H54 (cell line): Measurements from ENCODE around the gene NPAS3.

Source experiments
- DNase-seq: peaks from one replicate; pipeline ENCODE4 v3.0.0; 2011; ENCODE audit warnings: low spot score, mixed read lengths; ENCODE audit not compliant: insufficient read length
- FAIRE-seq: peaks from 3 replicates; lab custom pipeline; 2011; peaks lifted over from hg19 to GRCh38; lab: Jason Lieb, UNC
- POLR2A ChIP-seq: IDR thresholded peaks from 2 replicates; pipeline ENCODE4 v1.6.1; 2011; ENCODE audit warnings: low read depth, mild to moderate bottlenecking, low read length

NPAS3 gene

DNA sequence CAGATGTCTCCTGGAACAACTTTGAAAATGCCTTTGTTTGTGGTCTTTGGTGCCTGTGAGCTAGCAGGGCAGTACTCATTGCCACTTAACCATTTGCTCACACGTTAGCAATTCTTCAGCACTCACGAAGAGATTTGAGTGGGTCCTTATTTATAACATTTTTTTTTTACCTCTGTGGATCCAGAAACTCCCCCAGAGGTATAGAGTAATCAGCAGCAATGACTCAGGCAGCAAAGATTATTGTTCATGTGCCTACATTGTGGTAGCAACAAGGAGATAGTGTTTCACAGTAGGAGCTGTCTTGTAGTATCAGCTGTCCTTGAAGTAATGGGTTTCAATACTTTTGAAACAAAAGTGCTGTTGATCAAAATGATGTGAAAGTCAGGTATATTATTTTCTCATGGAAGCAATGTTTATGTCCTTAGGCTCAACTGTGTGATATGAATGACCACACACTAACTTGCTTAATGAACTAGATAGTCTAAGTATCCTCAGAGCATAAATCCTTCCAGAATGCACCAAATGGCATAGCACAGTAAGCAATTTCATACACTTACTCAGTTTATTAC, 708.1 kb downstream of the NPAS3 start:
- DNase-seq (no peak), FAIRE-seq (peak; percentile 30)
- TF ChIP-seq POLR2A = no peak

DNA sequence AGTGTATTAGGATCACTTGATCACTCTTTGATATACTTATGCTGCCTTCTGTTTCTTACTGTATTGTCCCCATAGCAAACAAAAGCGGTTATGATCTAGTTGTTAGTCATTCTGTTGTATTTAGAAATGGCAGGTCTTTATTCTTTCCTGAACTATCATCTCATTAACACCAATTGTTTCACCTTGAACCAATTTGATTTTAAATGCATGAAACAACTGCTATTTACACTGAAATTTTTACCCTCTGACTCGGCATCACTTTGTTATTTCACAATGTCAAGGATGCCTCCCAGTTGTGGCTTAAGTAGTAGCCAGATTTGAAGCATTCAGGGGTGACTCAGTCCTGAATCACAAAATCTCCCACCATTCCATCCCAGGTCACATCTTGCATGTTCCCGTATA, 708.7 kb downstream of the NPAS3 start:
- TF ChIP-seq POLR2A = no peak
- DNase-seq = peak; percentile 9
- peak; percentile 97 for FAIRE-seq

DNA sequence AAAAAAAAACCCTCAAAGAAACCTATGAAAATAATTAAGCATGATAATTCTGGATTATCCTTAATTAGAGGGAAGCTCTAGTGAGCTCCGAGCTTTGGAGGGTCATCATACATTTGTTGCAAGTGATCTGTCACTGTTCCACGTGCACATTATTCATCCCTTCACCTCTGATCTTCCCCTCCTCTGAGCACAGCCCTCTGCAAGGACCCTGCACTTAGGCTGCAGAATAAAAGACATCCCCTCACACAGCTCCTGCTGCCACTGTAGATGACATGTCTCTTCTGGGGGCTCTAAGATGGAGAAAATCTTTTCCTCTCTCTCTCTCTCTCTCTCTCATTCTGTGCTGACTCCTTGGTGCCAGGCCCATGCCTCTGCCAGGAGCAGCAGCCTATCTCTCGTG, 711.8 kb downstream of the NPAS3 start:
- TF ChIP-seq POLR2A = no peak
- DNase-seq (no peak), FAIRE-seq (no peak)

DNA sequence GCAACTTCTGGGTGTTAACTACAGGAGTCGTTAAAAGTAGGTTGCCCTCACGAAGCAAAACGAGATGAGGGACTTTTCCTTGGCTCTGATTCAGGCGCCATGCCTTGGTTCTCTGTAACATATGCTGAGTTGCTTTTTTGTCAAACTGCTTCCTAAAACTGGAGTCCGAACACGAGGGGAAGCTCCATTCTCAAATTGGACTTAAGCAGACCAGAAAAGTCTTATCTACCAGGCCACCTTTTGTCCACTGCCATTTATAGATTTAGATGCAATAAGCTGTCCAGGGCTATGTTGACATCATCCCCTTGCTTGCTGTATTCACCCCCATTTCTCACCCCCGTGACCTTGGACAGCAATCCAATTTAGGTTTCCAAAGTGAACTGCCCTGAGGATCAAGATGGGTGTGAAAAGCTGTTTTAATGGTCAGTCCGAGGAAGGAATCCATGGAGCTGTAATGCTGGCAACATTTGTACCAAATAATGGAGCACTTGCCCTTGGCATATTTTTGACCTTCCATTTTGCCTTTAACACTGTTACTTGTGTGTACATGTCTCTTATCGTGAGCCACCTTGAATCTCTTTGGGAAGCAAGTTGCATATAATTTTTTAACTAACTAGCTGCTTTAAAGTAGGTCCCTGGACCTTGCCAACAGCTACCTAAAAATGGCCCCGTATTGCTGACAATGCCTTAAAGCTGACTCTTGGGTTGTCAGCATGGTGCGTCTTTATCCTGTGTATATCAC, 714.1 kb downstream of the NPAS3 start:
- DNase-seq (no peak), FAIRE-seq (no peak)
- no peak for TF ChIP-seq POLR2A

DNA sequence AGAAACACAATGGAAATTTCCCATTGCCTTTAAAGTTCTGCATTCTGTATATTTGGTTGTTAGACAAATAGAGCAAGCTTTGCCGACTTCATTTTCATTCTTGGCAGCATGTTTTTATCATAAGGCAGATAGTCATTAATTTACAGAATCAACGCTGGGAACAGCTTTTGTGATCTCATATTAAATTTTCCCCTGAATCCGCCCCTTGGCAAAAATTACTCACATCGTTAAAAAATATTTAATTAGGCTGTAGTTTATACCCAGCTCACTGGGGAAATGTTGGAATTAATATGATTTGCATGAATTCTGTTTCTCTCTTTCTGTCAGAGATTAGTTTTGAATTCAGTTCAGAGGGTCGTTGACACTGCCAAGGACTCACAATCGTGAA, 714.6 kb downstream of the NPAS3 start:
- FAIRE-seq (no peak), DNase-seq (no peak)
- TF ChIP-seq POLR2A = no peak

DNA sequence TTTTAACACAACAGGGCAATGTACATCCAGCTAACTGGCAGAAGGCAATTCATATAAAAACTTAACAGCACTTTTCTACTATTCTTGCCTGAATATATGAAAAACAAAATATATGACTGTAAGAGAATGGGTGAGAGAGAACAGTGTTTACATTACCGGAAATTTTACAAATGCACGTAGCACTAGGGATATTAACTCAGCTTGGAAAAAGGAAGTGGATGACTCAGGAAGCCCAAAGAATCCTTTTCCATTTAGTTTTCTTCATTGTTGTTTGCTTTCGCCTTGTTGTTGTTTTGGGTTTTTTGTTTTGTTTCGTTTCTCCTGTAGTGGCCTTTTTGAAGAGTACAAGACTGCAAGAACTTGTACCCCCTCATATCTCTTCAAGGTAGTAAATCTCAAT, 716.7 kb downstream of the NPAS3 start:
- no peak for DNase-seq
- TF ChIP-seq POLR2A = no peak
- no peak for FAIRE-seq

DNA sequence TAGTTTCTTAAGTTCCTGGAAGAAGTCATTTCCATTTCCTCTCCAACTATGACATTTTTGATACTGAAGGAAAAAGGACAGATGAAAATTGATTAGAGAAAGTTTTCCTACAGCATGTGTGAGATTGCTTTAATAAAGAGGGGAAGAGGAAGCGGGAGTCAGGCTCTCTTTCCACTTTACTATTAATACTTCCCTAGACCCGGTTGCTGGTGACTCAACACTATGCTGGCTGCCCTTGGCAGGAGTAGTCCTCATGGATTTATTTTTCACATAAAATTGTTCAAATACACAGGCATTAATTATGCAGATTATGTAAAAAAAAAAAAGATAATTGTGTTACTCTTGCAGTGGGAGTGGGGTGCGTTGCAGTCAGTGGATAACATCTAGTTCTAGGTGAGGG, 718.8 kb downstream of the NPAS3 start:
- no peak for TF ChIP-seq POLR2A
- DNase-seq (no peak), FAIRE-seq (no peak)

DNA sequence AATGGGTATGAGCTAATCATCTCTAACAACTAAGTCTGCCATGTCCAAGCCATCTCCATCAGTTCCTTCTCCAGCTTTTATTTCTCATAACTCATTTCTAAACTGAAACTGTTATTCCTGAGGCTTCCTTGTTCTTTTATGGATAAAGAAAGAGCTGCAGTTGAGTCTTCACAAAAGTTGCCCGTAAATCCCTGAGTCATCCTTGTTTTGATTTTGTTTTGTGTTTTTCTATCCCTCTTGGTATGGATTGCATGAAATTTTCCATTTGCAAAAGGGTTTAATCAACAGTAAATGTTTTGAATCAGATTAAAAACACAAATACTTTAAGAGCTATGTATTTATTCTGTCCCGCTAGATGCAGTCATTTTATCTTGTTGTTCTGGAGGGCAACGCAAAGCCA, 721.6 kb downstream of the NPAS3 start:
- TF ChIP-seq POLR2A = no peak
- FAIRE-seq = no peak
- no peak for DNase-seq

DNA sequence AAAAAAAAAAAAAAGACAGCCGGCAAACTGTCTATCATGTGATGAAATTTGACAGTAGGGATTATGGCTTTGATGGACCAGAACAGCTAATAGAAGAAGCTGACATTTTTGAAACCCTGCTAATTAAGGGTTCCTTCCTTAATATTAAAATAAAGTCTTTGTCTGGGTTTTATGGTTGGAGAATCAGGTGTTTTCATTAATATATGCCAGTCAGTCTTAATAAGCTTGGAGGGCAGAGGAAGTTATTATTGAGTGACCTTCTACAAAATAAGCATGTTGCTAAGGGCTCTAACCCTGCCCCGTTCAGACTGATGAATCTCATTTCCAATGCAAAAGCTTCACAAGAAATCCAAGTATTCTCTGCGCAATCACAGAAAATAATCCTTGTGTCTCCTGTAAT, 722.4 kb downstream of the NPAS3 start:
- DNase-seq (no peak), FAIRE-seq (no peak)
- no peak for TF ChIP-seq POLR2A

DNA sequence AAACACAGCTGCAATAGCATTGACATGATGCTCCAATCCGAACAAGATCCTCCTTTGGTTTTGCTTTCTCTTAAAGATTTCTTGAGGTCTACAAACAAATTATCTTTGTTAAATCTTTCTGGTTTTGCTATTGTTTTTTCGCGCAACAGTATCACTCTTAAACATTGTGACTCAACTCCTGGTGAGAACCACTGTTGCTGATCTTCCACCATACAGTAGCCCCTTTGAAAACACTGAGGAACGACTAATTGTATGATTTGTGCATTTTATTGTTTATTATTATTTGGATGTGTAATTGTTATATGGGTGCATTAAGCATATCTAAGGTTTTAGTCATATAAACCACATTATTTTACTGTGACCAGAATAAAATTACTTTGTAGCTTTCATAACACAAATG, 729.4 kb downstream of the NPAS3 start:
- DNase-seq (no peak), FAIRE-seq (no peak)
- TF ChIP-seq POLR2A = no peak

DNA sequence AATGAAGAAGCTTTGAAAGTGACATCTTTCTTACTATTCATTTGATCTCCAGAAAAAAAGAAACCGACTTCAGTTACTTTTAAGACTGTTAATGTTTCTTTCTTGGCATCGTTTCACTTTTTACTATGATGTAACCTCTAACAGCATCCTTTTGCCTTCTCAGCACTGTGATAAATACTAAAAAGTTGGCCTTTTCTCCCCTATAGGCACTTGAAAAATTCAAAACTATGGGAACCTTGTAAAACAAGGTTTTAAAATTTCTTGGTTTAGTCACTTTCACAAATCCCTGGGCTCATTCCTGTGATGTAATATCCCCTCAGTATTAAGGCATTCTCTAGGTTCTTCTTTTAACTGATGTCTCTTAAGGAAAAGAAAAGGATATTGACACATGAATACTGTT, 730.4 kb downstream of the NPAS3 start:
- DNase-seq = no peak
- no peak for TF ChIP-seq POLR2A
- FAIRE-seq = no peak

DNA sequence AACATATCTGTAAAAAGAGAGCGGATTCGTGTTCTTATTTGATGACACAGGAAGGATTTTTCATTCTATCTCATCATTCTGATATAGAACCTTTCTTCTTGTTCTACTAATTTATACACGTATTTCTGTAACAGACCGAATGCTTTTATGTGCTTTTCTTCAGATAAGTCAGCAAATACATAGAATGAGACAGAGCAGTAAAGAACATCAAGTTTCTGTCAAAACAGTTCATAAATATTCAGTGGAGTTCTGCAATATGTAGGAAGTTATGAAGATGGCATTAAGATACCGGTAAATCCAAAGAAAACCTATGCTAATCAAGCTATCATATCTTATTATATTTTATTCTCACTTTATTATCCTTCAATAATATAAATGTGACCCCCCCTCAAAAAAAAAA, 731.6 kb downstream of the NPAS3 start:
- no peak for TF ChIP-seq POLR2A
- DNase-seq (no peak), FAIRE-seq (no peak)

DNA sequence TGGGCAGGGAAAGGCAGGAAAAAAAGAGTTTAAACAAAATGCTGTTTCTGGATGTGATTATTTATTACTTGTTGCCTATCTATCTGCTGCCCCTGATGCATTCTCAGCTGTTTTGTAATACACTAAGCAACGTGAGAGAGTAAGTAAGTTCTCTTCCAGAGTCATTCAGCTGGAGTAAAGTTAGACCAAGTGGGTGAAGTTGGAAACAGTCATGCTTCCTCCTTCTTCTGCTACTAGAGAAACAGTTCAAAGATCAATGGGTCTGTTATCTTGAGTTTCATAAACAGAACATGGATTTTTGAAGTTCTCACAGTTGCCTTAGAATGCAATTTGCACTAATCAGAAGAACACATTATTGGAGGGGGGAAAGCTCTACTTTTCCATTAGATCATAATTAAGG, 732.9 kb downstream of the NPAS3 start:
- no peak for DNase-seq
- TF ChIP-seq POLR2A = no peak
- FAIRE-seq = no peak

DNA sequence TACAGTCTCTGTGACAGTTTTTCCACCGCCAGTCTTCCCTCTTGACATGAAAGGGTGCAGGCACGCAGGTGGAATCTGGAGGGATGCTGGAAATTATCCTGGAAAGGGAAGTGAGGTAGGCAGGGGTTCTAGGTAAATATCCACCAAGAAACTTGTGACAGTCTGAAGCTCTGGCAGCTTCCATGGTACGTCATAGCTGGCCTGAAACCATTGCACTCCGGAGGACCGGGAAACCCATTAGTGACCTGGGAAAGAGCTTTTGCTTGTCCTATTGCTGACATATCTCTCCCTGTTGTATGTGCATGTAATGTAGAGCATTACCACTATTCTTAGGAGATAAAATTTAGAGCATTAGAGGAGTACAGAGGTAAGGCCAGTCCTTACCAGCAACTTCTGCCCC, 736.2 kb downstream of the NPAS3 start:
- DNase-seq (no peak), FAIRE-seq (no peak)
- TF ChIP-seq POLR2A = no peak
